ENCODE measurements around the gene KANSL1L.

KANSL1L gene

DNA sequence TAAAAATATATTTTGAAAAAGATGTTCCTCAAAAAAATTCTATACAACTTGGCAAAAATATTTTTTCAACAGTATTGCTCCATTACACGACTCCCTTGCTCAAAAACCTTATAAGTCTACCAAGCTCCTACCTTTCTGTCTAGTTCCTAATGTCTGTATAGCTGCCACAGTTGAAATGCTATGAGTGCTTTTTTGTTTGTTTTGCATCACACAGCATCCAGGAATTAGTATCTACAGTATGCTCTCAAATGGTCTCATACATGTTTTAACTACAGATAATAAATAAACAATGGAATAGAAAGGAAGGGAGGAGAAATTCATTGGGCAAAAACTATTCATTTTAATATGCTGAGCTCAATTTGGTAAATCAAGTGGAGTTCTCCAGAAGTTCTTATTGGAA, 36.7 kb upstream of the KANSL1L start:
- H2AFZ ChIP-seq (ENCODE audit: low read length), result no peak overlapping the region
- TF ChIP-seq, protein P1, sequence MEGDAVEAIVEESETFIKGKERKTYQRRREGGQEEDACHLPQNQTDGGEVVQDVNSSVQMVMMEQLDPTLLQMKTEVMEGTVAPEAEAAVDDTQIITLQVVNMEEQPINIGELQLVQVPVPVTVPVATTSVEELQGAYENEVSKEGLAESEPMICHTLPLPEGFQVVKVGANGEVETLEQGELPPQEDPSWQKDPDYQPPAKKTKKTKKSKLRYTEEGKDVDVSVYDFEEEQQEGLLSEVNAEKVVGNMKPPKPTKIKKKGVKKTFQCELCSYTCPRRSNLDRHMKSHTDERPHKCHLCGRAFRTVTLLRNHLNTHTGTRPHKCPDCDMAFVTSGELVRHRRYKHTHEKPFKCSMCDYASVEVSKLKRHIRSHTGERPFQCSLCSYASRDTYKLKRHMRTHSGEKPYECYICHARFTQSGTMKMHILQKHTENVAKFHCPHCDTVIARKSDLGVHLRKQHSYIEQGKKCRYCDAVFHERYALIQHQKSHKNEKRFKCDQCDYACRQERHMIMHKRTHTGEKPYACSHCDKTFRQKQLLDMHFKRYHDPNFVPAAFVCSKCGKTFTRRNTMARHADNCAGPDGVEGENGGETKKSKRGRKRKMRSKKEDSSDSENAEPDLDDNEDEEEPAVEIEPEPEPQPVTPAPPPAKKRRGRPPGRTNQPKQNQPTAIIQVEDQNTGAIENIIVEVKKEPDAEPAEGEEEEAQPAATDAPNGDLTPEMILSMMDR (IDR thresholded peaks at IDR 0.05; ENCODE audit: low read length), result no peak
- no peak for TF ChIP-seq EZH2phosphoT487 (IDR thresholded peaks at IDR 0.05; ENCODE audit: low read length)
- no peak for TF ChIP-seq EZH2 (optimal IDR thresholded peaks at IDR 0.05; ENCODE audit: low read depth, low read length)
- no peak overlapping the region for H3K4me2 ChIP-seq (ENCODE audit: low read depth, low read length)
- H3K9me3 ChIP-seq (replicated peaks; ENCODE audit: insufficient read depth, low read length), result no peaks in the 10 kb centered on the region
- H3K4me3 ChIP-seq (ENCODE audit: low read length), result no peak overlapping the region
- no peak overlapping the region for H3K9ac ChIP-seq (ENCODE audit: low read length)
- H4K20me1 ChIP-seq (ENCODE audit: insufficient read depth, low read length), result no peaks in the 10 kb centered on the region
- H3K36me3 ChIP-seq (replicated peaks; ENCODE audit: insufficient read depth, low read length), result no peaks in the 10 kb centered on the region
- no peaks in the 10 kb centered on the region for H3K9me2 ChIP-seq (replicated peaks; ENCODE audit: insufficient read depth, low read length)
- H3K79me2 ChIP-seq (ENCODE audit: low read length), result no peaks in the 10 kb centered on the region
- no peak overlapping the region for H3K27ac ChIP-seq (ENCODE audit: low read length)
- no peaks in the 10 kb centered on the region for H3K4me1 ChIP-seq (ENCODE audit: low read length)
- no peaks in the 10 kb centered on the region for H3K27me3 ChIP-seq (replicated peaks; ENCODE audit: insufficient read depth, low read length)
- no peaks in the 10 kb centered on the region for H3F3A ChIP-seq (ENCODE audit: insufficient read depth, low read length)
- no peak for DNase-seq

DNA sequence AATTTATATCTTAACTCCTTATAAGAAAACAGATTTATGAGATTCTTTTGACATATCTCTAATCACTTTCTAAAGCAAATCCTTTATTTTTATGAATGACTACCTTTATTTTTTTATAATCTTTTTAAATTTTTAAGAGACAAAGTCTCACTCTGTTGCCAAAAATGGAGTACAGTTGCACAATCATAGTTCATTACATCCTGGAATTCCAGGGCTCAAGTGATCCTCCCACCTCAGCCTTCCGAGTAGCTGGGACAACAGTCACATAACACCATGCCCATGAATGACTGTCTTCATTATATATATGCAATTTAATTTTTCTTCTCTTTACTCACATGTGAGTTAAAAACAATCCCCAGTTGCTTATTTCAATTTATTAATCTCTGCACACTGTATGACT, 32.3 kb upstream of the KANSL1L start:
- no peaks in the 10 kb centered on the region for H3K79me2 ChIP-seq (ENCODE audit: low read length)
- H3K9ac ChIP-seq (ENCODE audit: low read length), result no peak overlapping the region
- H3K27ac ChIP-seq (ENCODE audit: low read length), result no peak overlapping the region
- no peaks in the 10 kb centered on the region for H3K36me3 ChIP-seq (replicated peaks; ENCODE audit: insufficient read depth, low read length)
- no peaks in the 10 kb centered on the region for H4K20me1 ChIP-seq (ENCODE audit: insufficient read depth, low read length)
- no peaks in the 10 kb centered on the region for H3K4me1 ChIP-seq (ENCODE audit: low read length)
- H3K9me2 ChIP-seq (replicated peaks; ENCODE audit: insufficient read depth, low read length), result no peaks in the 10 kb centered on the region
- no peak for TF ChIP-seq EZH2phosphoT487 (IDR thresholded peaks at IDR 0.05; ENCODE audit: low read length)
- no peak overlapping the region for H3K4me3 ChIP-seq (ENCODE audit: low read length)
- H3K9me3 ChIP-seq (replicated peaks; ENCODE audit: insufficient read depth, low read length), result no peaks in the 10 kb centered on the region
- no peak for DNase-seq
- no peak overlapping the region for H3K4me2 ChIP-seq (ENCODE audit: low read depth, low read length)
- H3F3A ChIP-seq (ENCODE audit: insufficient read depth, low read length), result no peaks in the 10 kb centered on the region
- no peaks in the 10 kb centered on the region for H3K27me3 ChIP-seq (replicated peaks; ENCODE audit: insufficient read depth, low read length)
- H2AFZ ChIP-seq (ENCODE audit: low read length), result no peak overlapping the region

DNA sequence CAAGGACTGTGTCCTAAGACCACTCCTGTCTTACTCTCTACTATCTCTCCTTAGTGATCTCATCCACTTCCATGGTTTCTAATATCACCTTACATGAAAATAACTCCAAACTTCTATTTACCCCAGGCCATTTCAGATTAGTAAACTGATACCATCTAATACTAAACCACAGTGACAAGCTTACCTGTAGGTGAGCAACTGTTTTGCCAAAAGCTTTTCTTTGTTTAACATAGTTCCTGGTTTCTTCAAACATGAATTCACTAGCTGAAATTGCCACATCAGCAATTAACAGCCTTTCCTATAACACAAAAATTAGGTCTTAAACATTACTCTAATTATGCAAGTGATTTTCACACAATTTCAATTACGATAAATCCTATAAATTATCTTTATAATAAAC, 31.9 kb upstream of the KANSL1L start:
- H3K27me3 ChIP-seq (replicated peaks; ENCODE audit: insufficient read depth, low read length), result no peaks in the 10 kb centered on the region
- H3K4me2 ChIP-seq (ENCODE audit: low read depth, low read length), result no peak overlapping the region
- DNase-seq, result no peak
- no peaks in the 10 kb centered on the region for H3K9me3 ChIP-seq (replicated peaks; ENCODE audit: insufficient read depth, low read length)
- H3K9me2 ChIP-seq (replicated peaks; ENCODE audit: insufficient read depth, low read length), result no peaks in the 10 kb centered on the region
- no peaks in the 10 kb centered on the region for H3K4me1 ChIP-seq (ENCODE audit: low read length)
- no peak overlapping the region for H3K4me3 ChIP-seq (ENCODE audit: low read length)
- no peaks in the 10 kb centered on the region for H4K20me1 ChIP-seq (ENCODE audit: insufficient read depth, low read length)
- H3K36me3 ChIP-seq (replicated peaks; ENCODE audit: insufficient read depth, low read length), result no peaks in the 10 kb centered on the region
- no peaks in the 10 kb centered on the region for H3K79me2 ChIP-seq (ENCODE audit: low read length)
- H3F3A ChIP-seq (ENCODE audit: insufficient read depth, low read length), result no peaks in the 10 kb centered on the region
- no peak overlapping the region for H2AFZ ChIP-seq (ENCODE audit: low read length)
- H3K27ac ChIP-seq (ENCODE audit: low read length), result no peak overlapping the region
- H3K9ac ChIP-seq (ENCODE audit: low read length), result no peak overlapping the region
- TF ChIP-seq EZH2phosphoT487 (IDR thresholded peaks at IDR 0.05; ENCODE audit: low read length), result no peak
- TF ChIP-seq, protein P1 (IDR thresholded peaks at IDR 0.05; ENCODE audit: low read length), result no peak
- no peak for TF ChIP-seq EZH2 (optimal IDR thresholded peaks at IDR 0.05; ENCODE audit: low read depth, low read length)

DNA sequence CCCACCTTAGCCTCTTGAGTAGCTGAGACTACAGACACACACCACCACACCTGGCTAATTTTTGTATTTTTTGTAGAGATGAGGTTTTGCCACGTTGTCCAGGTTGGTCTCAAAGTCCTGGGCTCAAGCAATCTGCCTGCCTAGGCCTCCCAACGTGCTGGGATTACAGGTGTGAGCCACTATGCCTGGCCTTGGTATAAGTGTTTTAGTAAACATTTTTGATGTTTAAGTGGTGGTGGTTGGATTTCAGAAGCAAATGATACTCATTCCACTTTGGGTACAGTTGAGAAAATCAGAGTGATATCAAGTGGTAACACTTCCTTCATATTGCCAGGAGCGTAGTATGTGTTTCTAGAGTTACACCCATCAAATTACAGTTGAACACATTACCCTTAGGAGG, 28.6 kb upstream of the KANSL1L start:
- Histone ChIP-seq H3K4me2 (ENCODE audit: low read depth, low read length) (no peak overlapping the region), H3K79me2 (ENCODE audit: low read length) (no peaks in the 10 kb centered on the region), H3K27me3 (replicated peaks; ENCODE audit: insufficient read depth, low read length) (no peaks in the 10 kb centered on the region), H3K9ac (ENCODE audit: low read length) (no peak overlapping the region), H4K20me1 (ENCODE audit: insufficient read depth, low read length) (no peaks in the 10 kb centered on the region), H3K36me3 (replicated peaks; ENCODE audit: insufficient read depth, low read length) (no peaks in the 10 kb centered on the region), H3K9me3 (replicated peaks; ENCODE audit: insufficient read depth, low read length) (no peaks in the 10 kb centered on the region), H3F3A (ENCODE audit: insufficient read depth, low read length) (no peaks in the 10 kb centered on the region), H3K4me1 (ENCODE audit: low read length) (peaks cover 5% of the 10 kb centered on the region; the same call in 1 of the 2 replicates), H3K9me2 (replicated peaks; ENCODE audit: insufficient read depth, low read length) (no peaks in the 10 kb centered on the region), H3K27ac (ENCODE audit: low read length) (no peak overlapping the region), H3K4me3 (ENCODE audit: low read length) (no peak overlapping the region), H2AFZ (ENCODE audit: low read length) (no peak overlapping the region)
- TF ChIP-seq EZH2phosphoT487 (IDR thresholded peaks at IDR 0.05; ENCODE audit: low read length) (no peak), EZH2 (optimal IDR thresholded peaks at IDR 0.05; ENCODE audit: low read depth, low read length) (no peak)
- TF ChIP-seq, protein P1 (IDR thresholded peaks at IDR 0.05; ENCODE audit: low read length), result no peak
- no peak for DNase-seq

Data from MM.1S (cell line).